GM19025 (cell line): ENCODE data around the gene ADGRL1.
"Not testable (repeated sequence)": the region's sequence is repeated elsewhere in the genome, so short reads cannot be mapped to it uniquely, and the experiment has no call there.

ENCODE experiments used
- ATAC-seq: cut with Tn5 transposase; IDR thresholded peaks from one replicate; pipeline ENCODE4 v1.9.1; 2021; ENCODE audit warnings: mild to moderate bottlenecking, low read depth, moderate library complexity; ENCODE audit not compliant: unreplicated experiment

The ADGRL1 gene

GRCh38 chr19:14196105-14196504, 9.9 kb downstream of the ADGRL1 start:
- ATAC-seq, result not testable (repeated sequence)

- ATAC-seq, result not testable (repeated sequence)
Measured at GRCh38 chr19:14195216-14195615, 10.8 kb downstream of the ADGRL1 start.

GRCh38 chr19:14189415-14189814, 16.6 kb downstream of the ADGRL1 start:
- no peak for ATAC-seq

GRCh38 chr19:14188086-14188485, 17.9 kb downstream of the ADGRL1 start:
- not testable (repeated sequence) for ATAC-seq

- ATAC-seq, result no peak
Measured at GRCh38 chr19:14187561-14187960, 18.4 kb downstream of the ADGRL1 start.

GRCh38 chr19:14186684-14187083, 19.3 kb downstream of the ADGRL1 start:
- not testable (repeated sequence) for ATAC-seq

- ATAC-seq, result not testable (repeated sequence)
Measured at GRCh38 chr19:14185691-14186090, 20.3 kb downstream of the ADGRL1 start.

GRCh38 chr19:14185158-14185557, 20.8 kb downstream of the ADGRL1 start:
- ATAC-seq, result no peak

GRCh38 chr19:14183741-14184350, 22.1 kb downstream of the ADGRL1 start:
- ATAC-seq, result no peak

- ATAC-seq, result no peak
Measured at GRCh38 chr19:14182476-14182875, 23.5 kb downstream of the ADGRL1 start.

GRCh38 chr19:14181906-14182305, 24.1 kb downstream of the ADGRL1 start:
- no peak for ATAC-seq

- not testable (repeated sequence) for ATAC-seq
Measured at GRCh38 chr19:14181199-14181598, 24.8 kb downstream of the ADGRL1 start.

- no peak for ATAC-seq
Measured at GRCh38 chr19:14177496-14178074, 28.4 kb downstream of the ADGRL1 start.

- ATAC-seq, result no peak
Measured at GRCh38 chr19:14175351-14175792, 30.6 kb downstream of the ADGRL1 start.

- no peak for ATAC-seq
Measured at GRCh38 chr19:14174883-14175282, 31.1 kb downstream of the ADGRL1 start.

- no peak for ATAC-seq
Measured at GRCh38 chr19:14168993-14169392, 37.0 kb downstream of the ADGRL1 start.

GRCh38 chr19:14168259-14168972, 37.6 kb downstream of the ADGRL1 start:
- no peak for ATAC-seq

GRCh38 chr19:14167576-14168138, 38.3 kb downstream of the ADGRL1 start:
- ATAC-seq, result no peak

GRCh38 chr19:14166999-14167575, 38.9 kb downstream of the ADGRL1 start:
- no peak for ATAC-seq

GRCh38 chr19:14165990-14166830, 39.8 kb downstream of the ADGRL1 start:
- ATAC-seq, result no peak
